HFF-Myc (cell line): Measurements from ENCODE around the gene AP1M1.

ENCODE experiments used
- DNase-seq: peaks from one replicate; pipeline ENCODE4 v3.0.0-alpha.2; 2011; ENCODE audit warnings: low read depth; ENCODE audit errors: extremely low read depth
- H3K4me3 ChIP-seq: replicated peaks from 2 replicates; pipeline ENCODE4 v1.5.1; 2011; ENCODE audit warnings: low read depth, mild to moderate bottlenecking, control low read depth, low read length
- CTCF ChIP-seq: IDR thresholded peaks from 2 replicates; pipeline ENCODE4 v1.5.1; 2012; ENCODE audit warnings: mild to moderate bottlenecking, low read depth, low read length, control low read depth; ENCODE audit errors: missing control alignments

Gene AP1M1

GRCh38 chr19:16285769-16286498 is 88.2 kb downstream of the AP1M1 start:
- no peak overlapping the region for H3K4me3 ChIP-seq
- no peak for TF ChIP-seq CTCF
- DNase-seq = no peak

- H3K4me3 ChIP-seq = no peak overlapping the region
- TF ChIP-seq CTCF = no peak
- no peak for DNase-seq
Measured at GRCh38 chr19:16288544-16288943, 90.8 kb downstream of the AP1M1 start.

DNA sequence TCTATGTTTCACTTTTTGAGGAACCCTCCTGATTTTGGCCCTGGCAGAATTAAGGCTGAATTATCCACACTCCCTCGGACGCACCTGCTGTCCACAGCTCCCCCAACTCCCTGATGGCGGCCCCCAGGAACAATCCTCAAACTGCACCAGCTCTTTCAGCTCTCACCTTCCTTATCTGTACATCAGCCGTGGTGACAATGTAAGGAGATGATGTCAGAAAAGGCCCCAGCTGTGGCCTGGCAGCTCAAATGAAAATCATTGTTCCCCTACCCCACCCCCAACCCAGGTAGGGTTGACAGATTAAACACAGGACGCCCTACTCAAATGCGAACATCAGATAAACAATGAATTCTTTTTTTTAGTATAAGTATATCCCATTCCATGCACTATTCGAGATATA is 91.9 kb downstream of the AP1M1 start:
- no peak for TF ChIP-seq CTCF
- H3K4me3 ChIP-seq = no peak overlapping the region
- no peak for DNase-seq

DNA sequence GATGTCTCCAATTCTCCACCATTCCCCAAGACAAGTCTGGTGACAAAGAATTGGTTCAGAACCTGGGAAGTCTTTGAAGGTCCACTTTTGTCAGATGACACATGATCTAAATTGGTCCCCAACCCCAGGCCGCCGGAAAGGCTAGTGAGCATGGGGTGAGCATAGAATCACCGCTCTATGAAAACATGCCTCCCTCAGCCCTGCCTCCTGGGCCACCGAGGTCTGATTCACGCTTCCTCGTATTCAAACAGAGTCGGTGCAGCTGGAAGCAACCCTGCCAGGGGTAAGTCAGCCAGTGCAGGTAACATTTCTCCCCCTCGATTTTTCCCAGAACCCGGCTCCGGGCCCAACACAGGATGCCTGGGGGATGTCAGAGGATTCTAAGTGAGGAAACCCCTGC is 93.0 kb downstream of the AP1M1 start:
- no peak overlapping the region for H3K4me3 ChIP-seq
- no peak for TF ChIP-seq CTCF
- no peak for DNase-seq

DNA sequence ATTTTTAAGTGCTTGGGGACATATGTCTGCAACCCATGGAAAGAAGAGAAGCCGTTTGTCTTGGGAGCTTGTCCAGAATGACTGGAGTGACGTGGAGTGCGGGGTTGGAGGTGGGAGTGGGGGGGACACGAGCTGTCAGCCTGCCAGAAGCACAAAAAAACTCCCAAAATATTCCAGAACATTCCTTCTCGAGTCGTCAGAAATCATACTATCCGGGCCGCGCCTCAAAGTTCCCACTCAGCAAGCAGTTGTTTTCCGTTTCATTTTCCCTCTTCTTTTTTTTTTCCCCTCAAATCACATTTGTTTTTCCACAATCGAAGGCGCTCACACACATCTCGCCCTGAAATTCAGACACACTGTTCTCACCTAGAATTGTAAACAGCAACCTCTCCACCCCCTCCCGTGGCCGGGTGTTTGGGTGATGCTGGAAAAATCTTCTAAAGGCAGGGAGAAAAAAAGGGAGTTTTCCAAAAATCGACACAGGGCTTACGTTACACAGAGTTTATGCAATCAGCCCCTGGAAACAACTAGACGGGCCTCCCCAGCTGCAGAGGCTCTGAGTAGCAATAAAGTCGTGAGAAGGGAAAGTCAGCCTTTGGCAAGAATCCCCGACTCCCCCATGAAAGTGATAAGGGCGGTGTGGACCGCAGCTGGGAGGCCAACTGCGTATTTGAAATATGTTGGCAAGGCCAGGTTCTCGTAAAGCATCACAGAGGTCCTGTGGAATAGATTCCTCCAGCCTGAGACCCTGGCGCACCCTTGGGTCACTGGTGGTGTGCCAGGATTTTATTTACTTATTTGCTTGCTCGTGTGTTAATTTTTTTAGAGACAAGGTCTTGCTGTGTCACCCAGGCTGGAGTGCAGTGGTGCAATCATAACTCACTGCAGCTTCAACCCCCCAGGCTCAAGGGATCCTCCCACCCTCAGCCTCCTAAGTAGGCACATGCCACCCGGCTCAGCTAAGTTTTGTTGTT is 95.7 kb downstream of the AP1M1 start:
- no peak for TF ChIP-seq CTCF
- H3K4me3 ChIP-seq = peak overlapping the region; percentile 22
- DNase-seq = no peak

DNA sequence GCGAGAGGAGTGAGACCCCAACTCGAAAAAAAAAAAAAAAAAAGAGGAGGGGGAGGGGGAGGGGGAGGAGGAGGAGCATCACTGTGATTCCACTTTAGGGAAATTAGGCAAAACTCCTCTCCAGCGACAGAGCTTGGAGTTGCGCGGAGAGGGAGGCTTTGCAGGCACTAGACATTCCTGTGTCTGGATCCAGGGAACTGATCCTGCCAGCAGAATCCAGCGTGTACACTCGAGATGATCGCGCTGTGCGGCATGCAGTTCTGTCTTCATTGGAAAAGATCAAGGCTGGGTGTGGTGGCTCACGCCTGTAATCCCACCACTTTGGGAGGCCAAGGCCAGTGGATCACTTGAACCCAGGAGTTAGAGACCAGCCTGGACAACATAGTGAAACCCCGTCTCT is 97.3 kb downstream of the AP1M1 start:
- no peak for TF ChIP-seq CTCF
- H3K4me3 ChIP-seq = no peak overlapping the region
- DNase-seq = no peak
